ENCODE measurements around the gene ANKRD28. TPM values are rescaled to one million over a fixed set of nuclear protein-coding genes. Genes with fewer than 3 reads are reported as not detected.
"Not testable (repeated sequence)": the region's sequence is repeated elsewhere in the genome, so short reads cannot be mapped to it uniquely, and the experiment has no call there.

Gene ANKRD28
- total RNA-seq, 1 donor from 2014 or later = 88.0 TPM

DNA sequence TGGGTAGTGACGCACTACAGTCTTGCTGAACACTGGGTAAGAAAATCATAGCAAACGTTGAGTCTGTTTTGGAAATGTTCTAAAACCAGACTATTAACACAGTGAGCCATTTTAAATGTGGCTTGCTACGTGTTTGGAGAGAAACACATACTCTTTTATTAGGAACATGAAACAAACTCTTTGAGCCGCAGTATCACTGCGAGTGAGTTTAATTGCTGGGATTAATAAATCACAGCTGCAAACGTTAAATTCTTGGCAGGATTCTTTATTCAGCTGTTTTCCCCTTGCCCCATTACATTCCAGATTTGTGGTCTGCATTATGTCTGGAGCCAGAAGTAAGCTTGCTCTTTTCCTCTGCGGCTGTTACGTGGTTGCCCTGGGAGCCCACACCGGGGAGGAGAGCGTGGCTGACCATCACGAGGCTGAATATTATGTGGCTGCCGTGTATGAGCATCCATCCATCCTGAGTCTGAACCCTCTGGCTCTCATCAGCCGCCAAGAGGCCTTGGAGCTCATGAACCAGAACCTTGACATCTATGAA, 162.6 kb downstream of the ANKRD28 start:
- peak; percentile 84 for DNase-seq (ENCODE audit: low read depth)

DNA sequence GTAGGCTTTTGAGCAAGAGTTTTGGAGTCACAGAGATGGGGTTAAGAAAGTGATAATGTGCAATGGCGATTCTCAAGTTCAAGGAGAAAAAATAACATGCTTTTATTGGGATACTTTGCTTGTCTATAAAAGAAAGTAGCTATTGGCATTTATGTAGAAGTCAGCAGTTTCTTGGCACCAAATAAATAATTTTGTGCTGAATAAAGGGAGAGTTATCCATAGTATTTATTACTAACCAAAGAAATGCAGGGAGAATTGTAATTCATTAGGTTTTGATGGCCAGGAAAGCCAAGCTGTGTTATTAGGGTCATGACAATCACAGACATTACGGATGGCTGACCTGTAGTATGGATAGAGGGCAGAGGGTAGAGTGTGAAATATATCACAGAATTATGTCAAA, 163.1 kb downstream of the ANKRD28 start:
- no peak for DNase-seq (ENCODE audit: low read depth)

DNA sequence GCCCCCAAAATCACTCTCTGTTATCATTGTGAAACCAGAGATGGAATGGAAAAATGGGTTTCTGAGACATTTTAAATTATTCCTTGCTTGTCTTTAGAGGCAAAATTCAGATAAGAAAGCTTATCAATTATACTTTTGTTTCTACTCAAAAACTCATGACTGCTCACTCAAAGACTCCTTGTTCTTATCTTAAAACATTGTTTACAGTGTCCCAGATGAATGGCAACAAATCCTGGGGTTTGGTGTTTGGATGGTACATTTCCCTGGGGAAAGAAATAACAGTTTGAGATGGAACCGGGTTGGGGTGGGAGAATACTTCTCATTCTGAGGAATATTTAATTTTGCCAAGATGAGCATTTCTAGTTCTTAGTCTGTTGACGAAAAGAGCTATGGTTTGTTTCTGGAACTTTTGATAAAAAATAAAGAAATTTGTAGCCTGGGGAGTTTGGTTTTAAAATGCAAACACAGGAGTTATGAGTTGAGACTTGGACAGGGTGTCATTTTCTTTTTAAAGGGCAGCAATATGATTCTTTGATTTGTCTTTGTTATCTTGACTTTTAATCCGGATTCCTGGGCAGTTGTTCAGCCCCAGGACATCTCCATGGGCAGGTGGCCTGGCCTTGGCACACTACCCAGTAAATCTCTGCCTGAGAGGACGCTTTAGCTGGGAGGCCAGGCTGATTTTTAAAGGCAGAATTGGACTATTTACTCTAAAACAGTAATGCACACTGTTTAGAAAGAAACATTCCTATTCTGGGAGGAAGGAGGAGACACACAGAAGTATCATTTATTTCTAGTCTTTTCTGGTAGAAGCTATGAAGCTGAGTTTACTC, 163.8 kb downstream of the ANKRD28 start:
- no peak for DNase-seq (ENCODE audit: low read depth)

DNA sequence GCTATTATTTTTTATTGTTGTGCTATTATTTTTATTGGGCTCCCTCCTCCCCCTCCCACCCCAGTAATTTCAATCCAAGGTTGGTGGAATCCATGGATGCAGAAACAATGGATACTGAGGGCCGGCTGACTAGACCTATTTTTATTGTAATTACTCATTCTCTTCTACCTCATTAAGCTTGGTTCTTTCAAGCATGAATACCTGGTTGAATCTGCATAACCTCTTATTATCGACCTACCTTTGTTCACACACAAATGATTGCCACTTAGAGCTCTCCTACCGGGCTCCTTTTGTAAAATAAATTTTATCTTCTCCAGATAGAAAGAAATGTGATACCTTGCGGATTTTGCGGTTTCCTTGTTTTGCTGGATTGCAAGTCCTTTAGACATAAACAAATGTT, 164.6 kb downstream of the ANKRD28 start:
- DNase-seq (ENCODE audit: low read depth) = peak; percentile 54

DNA sequence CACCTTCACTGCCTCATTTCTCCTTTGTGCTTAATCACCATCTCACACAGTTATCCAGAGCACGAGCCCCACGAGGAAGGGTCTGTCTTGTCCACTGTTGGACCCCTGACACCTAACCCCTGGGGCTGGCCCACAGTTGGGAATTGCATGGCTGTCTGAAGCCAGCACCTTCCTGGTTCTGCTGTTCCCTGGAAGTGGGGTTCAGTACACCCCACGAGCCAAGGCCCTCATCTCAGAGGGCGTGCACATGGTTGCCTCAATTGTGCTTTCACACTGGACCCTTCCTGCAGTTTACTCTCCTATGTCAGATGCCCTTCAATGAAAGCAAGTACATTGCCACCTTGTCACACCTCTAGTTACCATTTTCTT, 165.6 kb downstream of the ANKRD28 start:
- no peak for DNase-seq (ENCODE audit: low read depth)

DNA sequence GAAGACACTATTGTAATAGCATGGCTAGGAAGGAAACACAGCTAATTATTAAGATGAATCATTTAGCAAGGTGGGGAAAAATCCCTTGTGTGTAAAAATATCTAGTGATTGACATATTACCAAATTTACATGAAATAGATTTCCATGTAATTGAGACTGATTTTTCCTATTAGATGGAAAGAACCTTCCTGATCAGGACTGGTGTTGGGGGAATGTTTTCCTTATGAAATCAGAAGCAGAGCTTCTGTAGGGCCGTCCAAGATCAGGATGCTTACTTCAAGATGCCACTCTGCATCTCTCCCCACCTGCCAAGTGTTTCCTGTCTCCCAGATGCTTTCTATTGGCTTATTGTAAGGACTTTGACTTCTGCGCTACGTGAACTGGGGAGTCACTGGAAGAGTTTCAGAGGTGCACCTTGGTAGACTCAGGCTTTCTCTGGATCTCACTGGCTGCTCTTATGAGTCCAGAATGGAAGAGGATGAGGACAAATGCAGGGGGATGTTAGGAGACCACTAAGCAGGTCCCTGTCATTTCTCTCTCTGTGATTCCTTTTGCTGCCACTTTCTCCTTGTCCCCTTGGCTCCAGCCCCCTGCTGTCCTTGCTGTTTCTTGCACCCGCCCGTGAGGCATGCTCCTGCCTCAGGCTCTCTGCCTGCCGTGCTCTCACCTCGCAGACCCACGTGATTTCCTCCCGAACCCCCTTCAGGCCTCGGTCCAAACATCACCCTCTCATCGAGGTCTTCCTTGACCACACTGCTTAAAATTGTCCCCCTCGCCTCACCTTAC, 166.2 kb downstream of the ANKRD28 start:
- DNase-seq (ENCODE audit: low read depth) = no peak

DNA sequence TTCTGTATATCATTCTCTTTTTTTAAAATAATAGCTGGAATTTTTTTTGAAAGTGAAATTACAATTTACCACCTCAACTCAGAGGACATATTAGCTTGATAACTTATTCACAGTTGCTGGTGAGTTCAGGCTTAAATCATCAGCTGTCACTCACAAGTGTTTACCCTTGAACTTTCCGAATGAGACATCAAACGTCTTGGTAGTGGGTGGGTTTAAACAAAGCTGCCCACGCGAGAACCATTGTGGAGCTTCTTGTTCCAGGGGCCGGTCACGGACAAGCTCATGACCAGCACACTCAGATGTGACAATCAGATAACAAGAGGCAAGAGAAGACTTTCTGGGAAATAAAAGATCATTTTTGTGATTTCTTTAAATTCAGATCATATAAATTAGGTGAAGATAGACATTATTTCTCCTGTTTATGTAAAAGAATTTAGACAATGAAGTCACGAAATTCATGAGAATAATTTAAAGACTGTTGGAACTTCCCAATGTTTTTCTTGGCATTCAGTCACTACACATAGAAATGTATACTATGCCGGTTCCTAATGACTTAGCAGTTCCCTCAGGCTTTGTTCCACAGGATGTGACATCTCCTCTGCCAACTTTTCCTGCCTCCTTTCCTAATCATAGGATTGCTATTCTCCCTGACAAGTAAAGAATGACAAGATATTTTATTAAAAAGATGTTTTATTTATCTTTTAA, 167.0 kb downstream of the ANKRD28 start:
- peak; percentile 80 for DNase-seq (ENCODE audit: low read depth)

DNA sequence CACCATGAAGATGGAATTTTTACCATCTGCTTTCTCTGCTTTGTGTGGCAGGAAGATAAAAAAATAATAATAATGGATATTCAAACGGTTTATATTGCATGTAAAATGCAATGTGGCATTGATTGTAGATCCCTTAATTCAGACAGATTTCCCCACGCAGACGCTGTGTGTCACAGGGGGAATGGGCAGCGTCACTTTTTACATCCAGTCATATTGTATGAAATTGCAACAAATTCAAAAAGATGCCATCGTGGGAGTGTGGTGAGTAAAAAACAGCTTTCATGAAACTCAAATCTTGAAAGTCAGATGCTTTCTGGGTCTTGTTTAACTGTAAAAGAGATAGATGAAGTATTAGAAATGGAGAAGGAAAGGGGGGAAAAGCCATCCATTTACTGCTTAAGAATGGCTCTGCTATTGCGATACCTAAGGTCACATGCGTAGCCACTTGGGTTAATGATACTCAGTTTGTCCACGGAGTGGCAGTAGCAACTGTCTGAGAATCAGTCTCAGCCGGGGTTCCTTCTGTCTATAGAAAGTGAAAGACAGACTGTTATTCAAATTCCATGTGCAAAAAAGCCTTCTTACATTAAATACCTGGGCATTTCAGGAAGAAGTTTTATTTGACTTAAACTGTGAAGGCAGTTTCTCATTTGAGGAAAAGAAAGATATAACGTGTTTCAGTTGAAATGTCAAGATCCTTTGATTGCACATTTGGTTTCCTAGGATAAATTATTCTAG, 167.8 kb downstream of the ANKRD28 start:
- peak; percentile 85 for DNase-seq (ENCODE audit: low read depth)

DNA sequence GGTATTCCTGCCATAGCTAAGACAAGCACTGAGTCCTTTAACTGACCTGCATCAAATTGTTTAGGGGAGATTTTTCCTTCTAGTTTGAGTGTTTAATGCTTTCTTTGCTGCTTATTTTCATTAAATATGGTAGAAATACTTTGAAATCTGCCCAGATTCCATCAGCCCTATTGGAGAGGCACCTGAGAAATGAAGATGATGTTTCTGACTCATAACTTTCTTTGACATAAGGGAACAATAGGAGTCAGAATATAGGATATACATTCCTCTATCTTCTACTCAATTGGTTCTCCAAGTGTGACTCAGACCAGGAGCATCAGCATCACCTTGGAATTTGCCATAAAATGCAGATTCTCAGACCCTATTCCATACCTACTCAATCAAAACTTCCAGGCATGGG, 168.8 kb downstream of the ANKRD28 start:
- no peak for DNase-seq (ENCODE audit: low read depth)

DNA sequence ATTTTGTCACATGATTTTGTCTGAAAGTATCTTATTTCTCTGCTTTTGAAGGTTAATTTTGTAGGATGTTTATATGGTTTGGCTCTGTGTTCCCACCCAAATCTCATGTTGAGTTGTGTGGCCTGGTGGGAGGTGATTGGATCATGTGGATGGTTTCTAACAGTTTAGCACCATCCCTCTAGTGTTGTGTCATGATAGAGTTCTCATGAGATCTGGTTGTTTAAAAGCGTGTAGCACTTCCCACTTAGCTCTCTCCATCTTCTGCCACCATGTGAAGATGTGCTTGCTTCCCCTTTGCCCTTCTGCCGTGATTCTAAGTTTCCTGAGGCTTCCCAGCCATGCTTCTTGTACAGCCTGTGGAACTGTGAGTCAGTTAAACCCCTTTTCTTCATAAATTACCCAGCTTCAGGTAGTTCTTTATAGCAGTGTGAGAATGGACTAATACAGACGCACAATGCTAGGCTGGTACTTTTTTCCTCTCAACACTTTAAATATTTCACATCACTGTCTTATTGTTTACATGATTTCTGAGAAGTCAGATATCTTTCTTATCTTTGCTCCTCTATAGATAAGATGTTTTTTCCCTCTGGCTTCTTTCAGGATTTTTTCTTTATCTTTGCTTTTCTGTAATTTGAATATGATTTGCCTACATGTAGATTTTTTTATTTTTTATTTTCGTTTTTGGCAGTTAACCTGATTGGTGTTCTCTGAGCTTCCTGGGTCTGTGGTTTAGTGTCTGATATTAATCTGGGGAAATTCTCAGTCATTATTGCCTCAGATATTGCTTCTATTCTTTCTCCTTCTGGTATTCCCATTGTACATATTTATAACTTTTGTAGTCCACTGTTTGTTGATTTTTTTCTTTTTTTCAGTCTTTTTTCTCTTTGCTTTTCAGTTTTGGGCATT, 174.0 kb downstream of the ANKRD28 start:
- no peak for DNase-seq (ENCODE audit: low read depth)

DNA sequence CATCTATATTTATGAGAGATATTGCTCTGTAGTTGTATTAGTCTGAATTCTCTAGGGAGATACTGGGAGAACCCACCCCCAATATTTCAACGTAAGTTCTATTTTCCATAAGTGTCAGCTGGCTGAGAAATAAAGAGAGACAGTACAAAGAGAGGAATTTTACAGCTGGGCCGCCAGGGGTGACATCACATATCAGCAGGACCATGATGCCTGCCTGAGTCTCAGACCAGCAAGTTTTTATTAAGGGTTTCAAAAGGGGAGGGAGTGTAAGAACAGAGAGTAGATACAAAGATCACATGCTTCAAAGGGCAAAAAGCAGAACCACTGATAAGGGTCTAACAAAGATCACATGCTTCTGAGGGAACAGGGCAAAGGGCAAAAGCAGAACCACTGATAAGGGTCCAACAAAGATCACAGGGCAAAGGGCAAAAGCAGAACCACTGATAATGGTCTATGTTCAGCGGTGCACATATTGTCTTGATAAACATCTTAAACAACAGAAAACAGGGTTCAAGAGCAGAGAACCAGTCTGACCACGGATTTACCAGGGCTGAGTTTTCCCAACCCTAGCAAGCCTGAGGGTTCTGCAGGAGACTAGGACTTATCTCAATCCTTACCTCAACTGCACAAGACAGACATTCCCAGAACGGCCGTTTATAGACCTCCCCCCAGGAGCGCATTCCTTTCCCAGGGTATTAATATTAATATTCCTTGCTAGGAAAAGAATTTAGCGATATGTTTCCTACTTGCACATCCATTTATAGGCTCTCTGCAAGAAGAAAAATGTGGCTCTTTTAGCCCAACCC, 177.9 kb downstream of the ANKRD28 start:
- DNase-seq (ENCODE audit: low read depth) = not testable (repeated sequence)

Other genes starting within 250 kb of the ANKRD28 start
- 23.1 and 32.6 TPM in 2 replicates for gene HACL1, start 196.4 kb downstream of the ANKRD28 start, total RNA-seq
- 23.4 and 35.7 TPM in 2 replicates for gene BTD, start 196.2 kb downstream of the ANKRD28 start, total RNA-seq